ENCODE measurements around the gene DAZ2. TPM values are rescaled to one million over a fixed set of nuclear protein-coding genes. Genes with fewer than 3 reads are reported as not detected.
"Not testable (repeated sequence)": the region's sequence is repeated elsewhere in the genome, so short reads cannot be mapped to it uniquely, and the experiment has no call there.

Gene DAZ2
- total RNA-seq, 1 experiment from 2014 or later, result not detected

- H3K27ac ChIP-seq (ENCODE audit: low read depth, low read length); H4K20me1 ChIP-seq (ENCODE audit: insufficient read depth); H3K4me2 ChIP-seq (ENCODE audit: low read length); H2AFZ ChIP-seq (ENCODE audit: low read depth, low read length, poor library complexity, severe bottlenecking); H3K4me1 ChIP-seq (ENCODE audit: control insufficient read depth in 1 of 2, insufficient read depth in 2 of 2, low read length in 2 of 2); intact Hi-C loops (cut with micrococcal nuclease); H3K4me3 ChIP-seq (replicated peaks in 1 of 2; ENCODE audit: low read depth in 1 of 2, low read length in 2 of 2); POLR2A ChIA-PET; DNase-seq (ENCODE audit: low read depth, low spot score); H3K36me3 ChIP-seq (ENCODE audit: control insufficient read depth in 1 of 2, insufficient read depth in 2 of 2, low read length in 2 of 2); H3K9me2 ChIP-seq (ENCODE audit: insufficient read depth); BruUV-seq (replicated peaks); H3K27me3 ChIP-seq (ENCODE audit: insufficient read depth, low read length); ATAC-seq; H3K9ac ChIP-seq (ENCODE audit: low read length); CTCF ChIA-PET; H3K79me2 ChIP-seq (ENCODE audit: insufficient read depth, low read length); RAD21 ChIA-PET (ENCODE audit: low non-redundant PET in 1 of 2, low total read pairs in 2 of 2, uncharacterized antibody in 2 of 2, unreplicated experiment in 2 of 2); H3K9me3 ChIP-seq (ENCODE audit: control insufficient read depth in 1 of 2, insufficient read depth in 1 of 2, low read depth in 1 of 2, low read length in 2 of 2): not testable (repeated sequence)
Observed at GRCh38 chrY:23210681-23211080, 8.7 kb upstream of the DAZ2 start.

Other genes starting within 250 kb of the DAZ2 start
- gene BPY2, start 235.3 kb upstream of the DAZ2 start, total RNA-seq (2021; ENCODE audit: unreplicated experiment), result not detected
- not detected for gene DAZ1, start 20.5 kb upstream of the DAZ2 start, total RNA-seq (2021; ENCODE audit: unreplicated experiment)

Data from HCT116 (cell line).